Activated naive CD8-positive, alpha-beta T cell treated with anti-CD3 and anti-CD28 coated beads, Interleukin-2, amount 10 ng/mL, durations not matched to agents 7 days and 5 days (primary cell): Measurements from ENCODE around the gene KRTAP1-4. TPM values are rescaled to one million over a fixed set of nuclear protein-coding genes. Genes with fewer than 3 reads are reported as not detected.
"Not testable (repeated sequence)": the region's sequence is repeated elsewhere in the genome, so short reads cannot be mapped to it uniquely, and the experiment has no call there.

ENCODE experiments used
- ATAC-seq: fragments of 150-1000 bp; cut with Tn5 transposase; one replicate; pipeline ENCODE4 v1.10.0; 2021; ENCODE audit warnings: low read depth, moderate library complexity
- POLR2A ChIA-PET: fragments of 350-600 bp; sonication (Branson Sonifier 250); formaldehyde crosslinking; loops from one replicate; lab custom pipeline; 2021; ENCODE audit warnings: antibody characterized with exemption; lab: Charles Lee
- DNase-seq: peaks from one replicate; pipeline ENCODE4 v3.0.0; 2021
- H3K27ac Mint-ChIP-seq: one replicate; pipeline ENCODE4 v1.8.0; 2022; ENCODE audit warnings: mild to moderate bottlenecking, mixed read lengths
- H3K27me3 Mint-ChIP-seq: one replicate; pipeline ENCODE4 v1.8.0; 2022; ENCODE audit warnings: mild to moderate bottlenecking, moderate library complexity, mixed read lengths
- H3K36me3 Mint-ChIP-seq: one replicate; pipeline ENCODE4 v1.8.0; 2021; ENCODE audit warnings: mild to moderate bottlenecking, mixed read lengths
- H3K4me1 Mint-ChIP-seq: one replicate; pipeline ENCODE4 v1.8.0; 2021; ENCODE audit warnings: mixed read lengths
- H3K4me3 Mint-ChIP-seq: one replicate; pipeline ENCODE4 v1.8.0; 2022; ENCODE audit warnings: mild to moderate bottlenecking, moderate library complexity, mixed read lengths
- H3K9me3 Mint-ChIP-seq: one replicate; pipeline ENCODE4 v1.8.0; 2021; ENCODE audit warnings: mixed read lengths
- total RNA-seq, 2 experiments: library from RNA; stranded (reverse); gene quantifications; one replicate each; pipeline ENCODE4 v1.2.3, GENCODE V29; 2021

Gene KRTAP1-4
- total RNA-seq, 2 experiments from 2014 or later: not detected

- not testable (repeated sequence) for H3K4me1 Mint-ChIP-seq, DNase-seq
Measured at GRCh38 chr17:41034346-41034935, 4.4 kb upstream of the KRTAP1-4 start, which contains the start of gene KRTAP1-3. Gene KRTAP1-3 (minus strand): TSS chr17:41034874. CDS start chr17:41034821, 53 bp downstream.

GRCh38 chr17:41026715-41027471 is 3.1 kb downstream of the KRTAP1-4 start, which contains the start of gene KRTAP1-5:
Gene KRTAP1-5 (minus strand): TSS chr17:41027208. CDS start chr17:41027155, 53 bp downstream.
- POLR2A ChIA-PET: no interaction called here
- peaks cover 6% of the 10 kb centered on the region for H3K4me1 Mint-ChIP-seq
- no peak within 1 kb of the TSS for H3K4me3 Mint-ChIP-seq
- no peaks in the 10 kb centered on the region for H3K36me3 Mint-ChIP-seq
- ATAC-seq (no peak), DNase-seq (no peak)
- H3K27me3 Mint-ChIP-seq: peaks cover 18% of the 10 kb centered on the region
- H3K9me3 Mint-ChIP-seq: no peaks in the 10 kb centered on the region
- no peak within 1 kb of the TSS for H3K27ac Mint-ChIP-seq

More at GRCh38 chr17:41034346-41034935, 4.4 kb upstream of the KRTAP1-4 start, which contains the start of gene KRTAP1-3:
- H3K36me3 Mint-ChIP-seq, H3K27ac Mint-ChIP-seq, POLR2A ChIA-PET, ATAC-seq, H3K4me3 Mint-ChIP-seq, H3K9me3 Mint-ChIP-seq: not testable (repeated sequence)
- peaks cover 17% of the 10 kb centered on the region for H3K27me3 Mint-ChIP-seq

- POLR2A ChIA-PET: no interaction called here
- H3K36me3 Mint-ChIP-seq: no peaks in the 10 kb centered on the region
- DNase-seq (no peak), ATAC-seq (no peak)
- peaks cover 15% of the 10 kb centered on the region for H3K27me3 Mint-ChIP-seq
- H3K4me3 Mint-ChIP-seq: no peak overlapping the region
- H3K27ac Mint-ChIP-seq: no peak overlapping the region
- peaks cover 6% of the 10 kb centered on the region for H3K4me1 Mint-ChIP-seq
- H3K9me3 Mint-ChIP-seq: no peaks in the 10 kb centered on the region
Measured at GRCh38 chr17:41024697-41025096, 5.3 kb downstream of the KRTAP1-4 start.

- Mint-ChIP-seq H3K4me1 (peaks cover 6% of the 10 kb centered on the region), H3K4me3 (no peak overlapping the region), H3K36me3 (no peaks in the 10 kb centered on the region), H3K27ac (no peak overlapping the region), H3K9me3 (no peaks in the 10 kb centered on the region), H3K27me3 (no peaks in the 10 kb centered on the region)
- POLR2A ChIA-PET: no interaction called here
- no peak for ATAC-seq
- DNase-seq: no peak
Measured at GRCh38 chr17:41020336-41020735, 9.7 kb downstream of the KRTAP1-4 start.

GRCh38 chr17:41019415-41019814 is 10.6 kb downstream of the KRTAP1-4 start:
- Mint-ChIP-seq H3K27ac (no peak overlapping the region), H3K4me1 (peaks cover 2% of the 10 kb centered on the region), H3K27me3 (peaks cover 2% of the 10 kb centered on the region), H3K4me3 (no peak overlapping the region), H3K9me3 (no peaks in the 10 kb centered on the region), H3K36me3 (no peaks in the 10 kb centered on the region)
- POLR2A ChIA-PET: no interaction called here
- ATAC-seq: no peak
- DNase-seq: no peak

- DNase-seq (no peak), ATAC-seq (no peak)
- POLR2A ChIA-PET: no interaction called here
- H3K4me1 Mint-ChIP-seq: no peaks in the 10 kb centered on the region
- H3K9me3 Mint-ChIP-seq: no peaks in the 10 kb centered on the region
- no peaks in the 10 kb centered on the region for H3K36me3 Mint-ChIP-seq
- no peak overlapping the region for H3K27ac Mint-ChIP-seq
- H3K4me3 Mint-ChIP-seq: no peak overlapping the region
- H3K27me3 Mint-ChIP-seq: peaks cover 2% of the 10 kb centered on the region
Measured at GRCh38 chr17:41018541-41018940, 11.5 kb downstream of the KRTAP1-4 start.

- no peak overlapping the region for H3K27ac Mint-ChIP-seq
- DNase-seq: no peak
- no peaks in the 10 kb centered on the region for H3K9me3 Mint-ChIP-seq
- H3K27me3 Mint-ChIP-seq: peaks cover 2% of the 10 kb centered on the region
- POLR2A ChIA-PET: no interaction called here
- no peaks in the 10 kb centered on the region for H3K36me3 Mint-ChIP-seq
- H3K4me3 Mint-ChIP-seq: no peak overlapping the region
- no peaks in the 10 kb centered on the region for H3K4me1 Mint-ChIP-seq
- no peak for ATAC-seq
Measured at GRCh38 chr17:41016578-41017215, 13.3 kb downstream of the KRTAP1-4 start.

- H3K36me3 Mint-ChIP-seq: no peaks in the 10 kb centered on the region
- DNase-seq (no peak), ATAC-seq (no peak)
- no peak overlapping the region for H3K27ac Mint-ChIP-seq
- no peaks in the 10 kb centered on the region for H3K9me3 Mint-ChIP-seq
- H3K27me3 Mint-ChIP-seq: peaks cover 2% of the 10 kb centered on the region
- POLR2A ChIA-PET: no interaction called here
- no peak overlapping the region for H3K4me3 Mint-ChIP-seq
- no peaks in the 10 kb centered on the region for H3K4me1 Mint-ChIP-seq
Measured at GRCh38 chr17:41015454-41015853, 14.5 kb downstream of the KRTAP1-4 start.

GRCh38 chr17:41013606-41014005 is 16.4 kb downstream of the KRTAP1-4 start:
- Mint-ChIP-seq H3K4me1 (no peaks in the 10 kb centered on the region), H3K36me3 (no peaks in the 10 kb centered on the region), H3K27me3 (peaks cover 2% of the 10 kb centered on the region), H3K9me3 (no peaks in the 10 kb centered on the region), H3K4me3 (no peak overlapping the region), H3K27ac (no peak overlapping the region)
- POLR2A ChIA-PET: no interaction called here
- DNase-seq (no peak), ATAC-seq (no peak)

GRCh38 chr17:41013181-41013580 is 16.8 kb downstream of the KRTAP1-4 start:
- H3K4me1 Mint-ChIP-seq: no peaks in the 10 kb centered on the region
- POLR2A ChIA-PET: no interaction called here
- DNase-seq (no peak), ATAC-seq (no peak)
- no peaks in the 10 kb centered on the region for H3K9me3 Mint-ChIP-seq
- H3K4me3 Mint-ChIP-seq: no peak overlapping the region
- H3K27ac Mint-ChIP-seq: no peak overlapping the region
- no peaks in the 10 kb centered on the region for H3K36me3 Mint-ChIP-seq
- peaks cover 2% of the 10 kb centered on the region for H3K27me3 Mint-ChIP-seq

GRCh38 chr17:41012326-41013120 is 17.5 kb downstream of the KRTAP1-4 start:
- H3K27ac Mint-ChIP-seq: no peak overlapping the region
- no peak overlapping the region for H3K4me3 Mint-ChIP-seq
- peaks cover 2% of the 10 kb centered on the region for H3K27me3 Mint-ChIP-seq
- POLR2A ChIA-PET: no interaction called here
- H3K36me3 Mint-ChIP-seq: no peaks in the 10 kb centered on the region
- H3K9me3 Mint-ChIP-seq: no peaks in the 10 kb centered on the region
- no peak for ATAC-seq
- no peaks in the 10 kb centered on the region for H3K4me1 Mint-ChIP-seq
- DNase-seq: no peak

- DNase-seq: no peak
- H3K9me3 Mint-ChIP-seq: no peaks in the 10 kb centered on the region
- no peaks in the 10 kb centered on the region for H3K4me1 Mint-ChIP-seq
- H3K36me3 Mint-ChIP-seq: no peaks in the 10 kb centered on the region
- peaks cover 2% of the 10 kb centered on the region for H3K27me3 Mint-ChIP-seq
- ATAC-seq: no peak
- POLR2A ChIA-PET: no interaction called here
- H3K27ac Mint-ChIP-seq: no peak overlapping the region
- H3K4me3 Mint-ChIP-seq: no peak overlapping the region
Measured at GRCh38 chr17:41010441-41010840, 19.6 kb downstream of the KRTAP1-4 start.

- H3K36me3 Mint-ChIP-seq: no peaks in the 10 kb centered on the region
- H3K27me3 Mint-ChIP-seq: peaks cover 2% of the 10 kb centered on the region
- DNase-seq (no peak), ATAC-seq (no peak)
- POLR2A ChIA-PET: no interaction called here
- no peaks in the 10 kb centered on the region for H3K4me1 Mint-ChIP-seq
- H3K27ac Mint-ChIP-seq: no peak overlapping the region
- no peak overlapping the region for H3K4me3 Mint-ChIP-seq
- H3K9me3 Mint-ChIP-seq: no peaks in the 10 kb centered on the region
Measured at GRCh38 chr17:41009936-41010335, 20.1 kb downstream of the KRTAP1-4 start.
